Vagina (tissue), 2 donors: ENCODE data around the gene PER3. TPM values are rescaled to one million over a fixed set of nuclear protein-coding genes. Genes with fewer than 3 reads are reported as not detected.

ENCODE experiments used
- DNase-seq, 2 donors: peaks; one replicate each; pipeline ENCODE4 v3.0.0-alpha.2; 2017; ENCODE audit errors: extremely low spot score in 2 of 2
- H3K27ac ChIP-seq: fragments of 200-600 bp; sonication (generic); one replicate; pipeline ENCODE4 v1.5.1; 2019
- H3K27me3 ChIP-seq: fragments of 200-600 bp; sonication (generic); one replicate; pipeline ENCODE4 v1.5.1; 2019
- H3K36me3 ChIP-seq, 2 donors: fragments of 200-600 bp; sonication (generic); one replicate each; pipeline ENCODE4 v1.5.1; 2017 to 2019
- H3K4me1 ChIP-seq: fragments of 200-600 bp; sonication (generic); one replicate; pipeline ENCODE4 v1.5.1; 2019
- H3K4me3 ChIP-seq, 2 donors: fragments of 200-600 bp; sonication (generic); 1 replicate in 1 of 2; 2 replicates in 1 of 2; pipeline ENCODE4 v1.5.1; 2016 to 2019
- H3K9me3 ChIP-seq: fragments of 200-600 bp; sonication (generic); one replicate; pipeline ENCODE4 v1.5.1; 2019
- POLR2A ChIP-seq, 2 donors: fragments of 450-650 bp; IDR thresholded peaks; one replicate each; pipeline ENCODE4 v1.6.1; 2017; ENCODE audit warnings: antibody characterized with exemption in 2 of 2, mild to moderate bottlenecking in 2 of 2, moderate library complexity in 2 of 2
- POLR2AphosphoS5 ChIP-seq, 2 donors: sonication (generic); formaldehyde crosslinking; IDR thresholded peaks; one replicate each; pipeline ENCODE4 v1.9.0; 2017; ENCODE audit warnings: antibody characterized with exemption in 2 of 2, mild to moderate bottlenecking in 2 of 2, low read depth in 1 of 2; ENCODE audit not compliant: insufficient read depth in 1 of 2
- intact Hi-C: fragments of 100-400 bp; cut with DNase I; formaldehyde crosslinking; loops from one replicate; pipeline ENCODE4 v1.15.1; 2023
- total RNA-seq: library from RNA; depleted of rRNA; stranded (reverse); fragments of >200 nt; gene quantifications from one replicate; pipeline ENCODE4 v1.2.3, GENCODE V29; 2016
- TF ChIP-seq, protein P1 (sequence below), 3 experiments: fragments of 450-650 bp in 2 of 3; fragments of 200-600 bp in 1 of 3; sonication (generic) in 1 of 3; IDR thresholded peaks; one replicate each; pipeline ENCODE4 v1.5.1; 2017 to 2019; ENCODE audit warnings: antibody characterized with exemption in 3 of 3, mild to moderate bottlenecking in 2 of 3, moderate library complexity in 2 of 3

Gene PER3
- total RNA-seq, 1 donor from 2014 or later = 24.6 TPM

DNA sequence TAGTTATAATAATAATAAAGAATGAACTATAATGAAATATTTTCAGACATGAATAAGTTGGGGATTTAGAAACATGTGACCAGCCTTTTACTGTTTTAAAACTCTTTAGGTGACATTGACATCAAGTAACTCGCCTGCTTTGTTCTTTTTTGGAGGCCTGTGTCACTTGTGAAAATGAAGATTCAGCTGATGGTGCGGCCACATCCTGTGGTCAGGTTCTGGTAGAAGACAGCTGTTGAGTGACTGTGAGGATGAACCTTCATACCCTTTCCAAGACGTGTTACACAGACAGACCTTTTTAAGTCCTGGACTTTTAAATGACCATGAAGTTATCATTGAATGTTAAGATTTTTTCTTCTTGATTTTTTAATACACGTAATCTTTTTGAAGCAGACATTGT, 58.4 kb downstream of the PER3 start:
- no peak for DNase-seq
- no peaks in the 10 kb centered on the region for H3K27me3 ChIP-seq
- H3K4me3 ChIP-seq = no peak overlapping the region
- no peak overlapping the region for H3K27ac ChIP-seq
- H3K9me3 ChIP-seq = peaks cover 2% of the 10 kb centered on the region
- H3K4me1 ChIP-seq = no peaks in the 10 kb centered on the region
- TF ChIP-seq POLR2AphosphoS5 (IDR thresholded peaks at IDR 0.05; ENCODE audit: insufficient read depth in 1 of 2, low read depth in 1 of 2) (no peak), POLR2A (IDR thresholded peaks at IDR 0.05) (no peak)
- TF ChIP-seq, protein P1, sequence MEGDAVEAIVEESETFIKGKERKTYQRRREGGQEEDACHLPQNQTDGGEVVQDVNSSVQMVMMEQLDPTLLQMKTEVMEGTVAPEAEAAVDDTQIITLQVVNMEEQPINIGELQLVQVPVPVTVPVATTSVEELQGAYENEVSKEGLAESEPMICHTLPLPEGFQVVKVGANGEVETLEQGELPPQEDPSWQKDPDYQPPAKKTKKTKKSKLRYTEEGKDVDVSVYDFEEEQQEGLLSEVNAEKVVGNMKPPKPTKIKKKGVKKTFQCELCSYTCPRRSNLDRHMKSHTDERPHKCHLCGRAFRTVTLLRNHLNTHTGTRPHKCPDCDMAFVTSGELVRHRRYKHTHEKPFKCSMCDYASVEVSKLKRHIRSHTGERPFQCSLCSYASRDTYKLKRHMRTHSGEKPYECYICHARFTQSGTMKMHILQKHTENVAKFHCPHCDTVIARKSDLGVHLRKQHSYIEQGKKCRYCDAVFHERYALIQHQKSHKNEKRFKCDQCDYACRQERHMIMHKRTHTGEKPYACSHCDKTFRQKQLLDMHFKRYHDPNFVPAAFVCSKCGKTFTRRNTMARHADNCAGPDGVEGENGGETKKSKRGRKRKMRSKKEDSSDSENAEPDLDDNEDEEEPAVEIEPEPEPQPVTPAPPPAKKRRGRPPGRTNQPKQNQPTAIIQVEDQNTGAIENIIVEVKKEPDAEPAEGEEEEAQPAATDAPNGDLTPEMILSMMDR (IDR thresholded peaks at IDR 0.05) = no peak
- H3K36me3 ChIP-seq = peaks cover 6 to 64% of the 10 kb centered on the region in 2 donors
- intact Hi-C loops = no loop called here

DNA sequence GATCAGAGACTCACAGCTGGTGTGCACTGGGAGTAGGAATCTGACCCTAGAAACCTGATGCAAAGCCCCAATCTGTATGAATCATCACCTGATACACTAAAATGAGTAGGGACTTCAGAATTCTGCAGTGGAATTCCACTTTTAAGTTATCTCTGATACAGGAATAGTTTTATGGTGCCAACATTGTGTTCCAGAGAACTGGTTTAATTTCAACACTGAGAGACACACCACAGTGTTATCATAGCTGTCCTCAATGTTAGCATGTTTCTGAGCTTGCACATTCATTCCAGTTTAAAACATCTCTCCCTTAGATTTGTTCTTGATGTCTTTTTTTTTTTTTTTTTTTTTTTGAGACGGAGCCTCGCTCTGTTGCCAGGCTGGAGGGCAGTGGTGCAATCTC, 61.7 kb downstream of the PER3 start:
- Histone ChIP-seq H3K36me3 (peaks cover 6 to 32% of the 10 kb centered on the region in 2 donors), H3K9me3 (no peaks in the 10 kb centered on the region), H3K27ac (no peak overlapping the region), H3K4me1 (no peaks in the 10 kb centered on the region), H3K4me3 (no peak overlapping the region), H3K27me3 (no peaks in the 10 kb centered on the region)
- TF ChIP-seq POLR2A (IDR thresholded peaks at IDR 0.05) = no peak
- TF ChIP-seq POLR2AphosphoS5 (IDR thresholded peaks at IDR 0.05; ENCODE audit: insufficient read depth in 1 of 2, low read depth in 1 of 2) = no peak
- TF ChIP-seq, protein P1 (IDR thresholded peaks at IDR 0.05) = no peak
- no peak for DNase-seq
- intact Hi-C loops = no loop called here

DNA sequence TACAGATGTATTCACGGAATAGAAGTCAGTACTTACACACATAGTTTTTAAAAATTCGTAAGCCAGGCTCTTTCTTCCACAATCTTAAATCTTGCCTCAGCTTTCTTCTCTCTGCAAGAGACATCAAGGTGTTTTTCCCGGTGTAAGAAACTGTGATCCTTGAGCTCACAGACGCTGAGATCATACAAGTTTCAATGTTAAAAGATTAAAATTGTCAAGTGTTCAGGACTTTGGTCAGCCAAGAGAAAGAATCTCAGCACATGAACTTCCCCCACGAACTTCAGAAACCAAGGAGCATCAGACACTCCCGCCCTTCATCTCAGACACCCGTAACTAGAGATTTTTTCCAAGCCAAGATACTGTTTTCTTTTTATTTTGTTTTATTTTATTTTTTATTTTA, 62.6 kb downstream of the PER3 start:
- H3K27me3 ChIP-seq = no peaks in the 10 kb centered on the region
- H3K4me1 ChIP-seq = no peaks in the 10 kb centered on the region
- TF ChIP-seq, protein P1 (IDR thresholded peaks at IDR 0.05) = no peak
- no peak for TF ChIP-seq POLR2AphosphoS5 (IDR thresholded peaks at IDR 0.05; ENCODE audit: insufficient read depth in 1 of 2, low read depth in 1 of 2)
- no peak for TF ChIP-seq POLR2A (IDR thresholded peaks at IDR 0.05)
- H3K36me3 ChIP-seq = peaks cover 6 to 23% of the 10 kb centered on the region in 2 donors
- no peak overlapping the region for H3K27ac ChIP-seq
- intact Hi-C loops = no loop called here
- H3K9me3 ChIP-seq = no peaks in the 10 kb centered on the region
- no peak for DNase-seq
- no peak overlapping the region for H3K4me3 ChIP-seq

DNA sequence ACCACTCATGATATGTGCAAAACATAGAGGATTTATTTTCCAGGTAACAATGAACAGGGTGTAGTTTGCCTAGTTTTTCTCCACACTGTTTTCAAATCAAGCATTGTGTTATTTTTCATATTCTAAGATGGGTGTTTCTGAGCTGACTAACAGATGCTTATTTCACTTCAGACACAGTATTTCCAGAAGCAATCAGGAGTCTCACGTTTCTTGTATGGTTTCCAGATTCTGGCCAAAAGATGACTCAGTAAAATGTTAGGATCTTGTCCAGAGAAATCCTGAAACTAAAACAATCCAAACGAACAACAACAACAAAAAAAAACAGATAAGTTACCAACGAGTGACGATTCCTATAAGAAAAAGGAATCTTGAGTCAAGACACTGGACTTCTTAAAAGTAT, 63.5 kb downstream of the PER3 start:
- no peak overlapping the region for H3K4me3 ChIP-seq
- H3K27me3 ChIP-seq = no peaks in the 10 kb centered on the region
- no peak overlapping the region for H3K27ac ChIP-seq
- peaks cover 6 to 17% of the 10 kb centered on the region in 2 donors for H3K36me3 ChIP-seq
- H3K9me3 ChIP-seq = no peaks in the 10 kb centered on the region
- no peak for TF ChIP-seq POLR2A (IDR thresholded peaks at IDR 0.05)
- TF ChIP-seq POLR2AphosphoS5 (IDR thresholded peaks at IDR 0.05; ENCODE audit: insufficient read depth in 1 of 2, low read depth in 1 of 2) = no peak
- TF ChIP-seq, protein P1 (IDR thresholded peaks at IDR 0.05) = no peak
- intact Hi-C loops = no loop called here
- no peaks in the 10 kb centered on the region for H3K4me1 ChIP-seq
- DNase-seq = no peak

DNA sequence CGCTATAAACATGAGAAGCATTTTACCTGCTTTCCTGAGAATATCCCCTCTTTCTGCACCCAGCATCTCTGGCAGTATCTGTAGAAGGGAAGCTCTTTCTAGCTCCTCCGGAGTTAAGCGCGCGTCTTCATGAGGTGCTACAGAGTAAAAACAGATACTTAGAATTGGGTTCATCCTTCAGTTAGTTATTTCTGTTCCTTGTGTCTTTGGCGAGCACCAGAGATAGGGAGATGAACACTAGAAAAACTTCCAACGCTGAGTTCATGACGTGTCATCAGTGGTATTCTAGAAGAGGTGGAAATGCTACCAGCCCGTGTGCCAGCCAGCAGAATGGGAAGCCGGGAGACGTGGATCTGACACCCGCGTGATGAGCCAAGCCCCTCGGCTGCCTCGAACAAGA, 66.7 kb downstream of the PER3 start:
- no peaks in the 10 kb centered on the region for H3K9me3 ChIP-seq
- H3K4me3 ChIP-seq = no peak overlapping the region
- DNase-seq = no peak
- H3K27me3 ChIP-seq = no peaks in the 10 kb centered on the region
- TF ChIP-seq POLR2AphosphoS5 (IDR thresholded peaks at IDR 0.05; ENCODE audit: insufficient read depth in 1 of 2, low read depth in 1 of 2) (no peak), POLR2A (IDR thresholded peaks at IDR 0.05) (no peak)
- no peaks in the 10 kb centered on the region for H3K36me3 ChIP-seq
- intact Hi-C loops = no loop called here
- H3K4me1 ChIP-seq = no peaks in the 10 kb centered on the region
- no peak overlapping the region for H3K27ac ChIP-seq
